Suprapubic skin (tissue), 4 donors: ENCODE data around the gene CAMK4. TPM values are rescaled to one million over a fixed set of nuclear protein-coding genes. Genes with fewer than 3 reads are reported as not detected.

Source experiments
- DNase-seq, 2 donors: peaks; one replicate each; pipeline ENCODE4 v3.0.0-alpha.2; 2019; ENCODE audit warnings: low spot score in 2 of 2
- H3K27ac ChIP-seq: fragments of 200-600 bp; sonication (generic); one replicate; pipeline ENCODE4 v1.5.1; 2019
- H3K27me3 ChIP-seq: fragments of 200-600 bp; sonication (generic); one replicate; pipeline ENCODE4 v1.5.1; 2019
- H3K36me3 ChIP-seq: fragments of 200-600 bp; sonication (generic); one replicate; pipeline ENCODE4 v1.5.1; 2019
- H3K4me1 ChIP-seq: fragments of 200-600 bp; sonication (generic); one replicate; pipeline ENCODE4 v1.5.1; 2019
- H3K4me3 ChIP-seq: fragments of 200-600 bp; sonication (generic); one replicate; pipeline ENCODE4 v1.5.1; 2019; ENCODE audit warnings: mild to moderate bottlenecking
- H3K9me3 ChIP-seq: fragments of 200-600 bp; sonication (generic); one replicate; pipeline ENCODE4 v1.5.1; 2019
- CTCF ChIP-seq, 2 donors: fragments of 200-600 bp in 1 of 2; fragments of 450-650 bp in 1 of 2; sonication (generic) in 1 of 2; IDR thresholded peaks; one replicate each; pipeline ENCODE4 v1.5.1; 2016 to 2019; ENCODE audit warnings: antibody characterized with exemption in 2 of 2, mild to moderate bottlenecking in 1 of 2, moderate library complexity in 1 of 2
- EP300 ChIP-seq: sonication (generic); formaldehyde crosslinking; IDR thresholded peaks from one replicate; pipeline ENCODE4 v1.6.1; 2017; ENCODE audit warnings: antibody characterized with exemption
- POLR2A ChIP-seq, 2 donors: fragments of 450-650 bp; IDR thresholded peaks; one replicate each; pipeline ENCODE4 v1.6.1; 2017; ENCODE audit warnings: antibody characterized with exemption in 2 of 2, mild to moderate bottlenecking in 2 of 2, moderate library complexity in 2 of 2
- POLR2AphosphoS5 ChIP-seq, 3 donors: sonication (generic); formaldehyde crosslinking; IDR thresholded peaks; one replicate each; pipeline ENCODE4 v1.6.1; 2017; ENCODE audit warnings: antibody characterized with exemption in 3 of 3
- WGBS: methylation state at CpG from one replicate; pipeline ENCODE4 v1.1.5; 2018; 5-methylcytosine and 5-hydroxymethylcytosine counted together
- total RNA-seq, 4 donors: library from RNA; depleted of rRNA; stranded (reverse); fragments of >200 nt; gene quantifications; one replicate each; pipeline ENCODE4 v1.1.0, GENCODE V29; 2016

Gene CAMK4
- total RNA-seq, 4 donors from 2014 or later, result 0.05 to 2.6 (median 0.21) TPM; not detected in 1

GRCh38 chr5:111512375-111513130 is 288.4 kb downstream of the CAMK4 start, which contains the start of gene STARD4:
Gene STARD4 (minus strand): TSS chr5:111512535. CDS start chr5:111507433, 5,102 bp downstream.
- Histone ChIP-seq H3K4me3 (peak within 1 kb of the TSS; percentile 86), H3K27ac (peak within 1 kb of the TSS; percentile 78), H3K9me3 (no peaks in the 10 kb centered on the region), H3K4me1 (peaks cover 22% of the 10 kb centered on the region), H3K36me3 (no peaks in the 10 kb centered on the region), H3K27me3 (no peaks in the 10 kb centered on the region)
- DNase-seq, result peak; percentile 94 to 95
- WGBS, result 0% methylated on average over 18 of the region's 41 CpGs
- no peak for TF ChIP-seq EP300
- peak in 1 of 2 donors; percentile 47 for TF ChIP-seq POLR2A (IDR thresholded peaks at IDR 0.05)
- TF ChIP-seq POLR2AphosphoS5 (IDR thresholded peaks at IDR 0.05), result peak in 2 of 3 donors; percentile 83 to 86

GRCh38 chr5:111513131-111513520 is 288.9 kb downstream of the CAMK4 start:
- TF ChIP-seq EP300 (no peak), POLR2AphosphoS5 (IDR thresholded peaks at IDR 0.05) (no peak), POLR2A (IDR thresholded peaks at IDR 0.05) (no peak), CTCF (IDR thresholded peaks at IDR 0.05) (no peak)
- 33% methylated on average over 6 of the region's 6 CpGs for WGBS
- no peak for DNase-seq
- Histone ChIP-seq H3K9me3 (no peaks in the 10 kb centered on the region), H3K27me3 (no peaks in the 10 kb centered on the region), H3K4me1 (peaks cover 22% of the 10 kb centered on the region), H3K27ac (no peak overlapping the region), H3K4me3 (peak overlapping the region; percentile 86), H3K36me3 (no peaks in the 10 kb centered on the region)

- Histone ChIP-seq H3K27ac (no peak overlapping the region), H3K27me3 (no peaks in the 10 kb centered on the region), H3K36me3 (no peaks in the 10 kb centered on the region), H3K9me3 (no peaks in the 10 kb centered on the region), H3K4me3 (no peak overlapping the region), H3K4me1 (peaks cover 22% of the 10 kb centered on the region)
- DNase-seq, result no peak
- WGBS, result 88% methylated on average over 3 of the region's 3 CpGs
- no peak for TF ChIP-seq EP300
- no peak for TF ChIP-seq POLR2AphosphoS5 (IDR thresholded peaks at IDR 0.05)
- no peak for TF ChIP-seq CTCF (IDR thresholded peaks at IDR 0.05)
- no peak for TF ChIP-seq POLR2A (IDR thresholded peaks at IDR 0.05)
Measured at GRCh38 chr5:111514087-111514486, 289.9 kb downstream of the CAMK4 start.

- Histone ChIP-seq H3K36me3 (no peaks in the 10 kb centered on the region), H3K4me3 (no peak overlapping the region), H3K4me1 (peaks cover 5% of the 10 kb centered on the region), H3K27me3 (no peaks in the 10 kb centered on the region), H3K9me3 (no peaks in the 10 kb centered on the region), H3K27ac (no peak overlapping the region)
- TF ChIP-seq POLR2A (IDR thresholded peaks at IDR 0.05), result no peak
- no peak for TF ChIP-seq EP300
- TF ChIP-seq POLR2AphosphoS5 (IDR thresholded peaks at IDR 0.05), result no peak
- TF ChIP-seq CTCF (IDR thresholded peaks at IDR 0.05), result no peak
- 91% methylated on average over 5 of the region's 5 CpGs for WGBS
- no peak for DNase-seq
Measured at GRCh38 chr5:111517853-111518501, 293.8 kb downstream of the CAMK4 start.

GRCh38 chr5:111518777-111519176 is 294.6 kb downstream of the CAMK4 start:
- Histone ChIP-seq H3K9me3 (no peaks in the 10 kb centered on the region), H3K27me3 (no peaks in the 10 kb centered on the region), H3K4me1 (no peaks in the 10 kb centered on the region), H3K4me3 (no peak overlapping the region), H3K36me3 (no peaks in the 10 kb centered on the region), H3K27ac (no peak overlapping the region)
- TF ChIP-seq CTCF (IDR thresholded peaks at IDR 0.05), result no peak
- no peak for TF ChIP-seq POLR2A (IDR thresholded peaks at IDR 0.05)
- TF ChIP-seq POLR2AphosphoS5 (IDR thresholded peaks at IDR 0.05), result no peak
- no peak for TF ChIP-seq EP300
- WGBS, result 83% methylated on average over 2 of the region's 2 CpGs
- no peak for DNase-seq
